ENCODE data around the gene PKNOX2. TPM values are rescaled to one million over a fixed set of nuclear protein-coding genes. Genes with fewer than 3 reads are reported as not detected.

The PKNOX2 gene
- total and polyA plus RNA-seq, 4 experiments from 2014 or later, result not detected

- no peak overlapping the region for H3K4me3 Mint-ChIP-seq
- H3K4me3 ChIP-seq (ENCODE audit: low read length in 2 of 2), result no peak overlapping the region
- peaks cover 25 to 38% of the 10 kb centered on the region in 2 donors for H3K27me3 Mint-ChIP-seq
- no peaks in the 10 kb centered on the region for H3K4me1 ChIP-seq (ENCODE audit: insufficient read depth, low read length)
- H3K27ac ChIP-seq (ENCODE audit: low read depth, low read length), result no peak overlapping the region
- POLR2A ChIA-PET (ENCODE audit: partially characterized antibody), result no interaction called here
- H3K4me1 Mint-ChIP-seq, result no peaks in the 10 kb centered on the region
- intact Hi-C loops (cut with micrococcal nuclease), result no loop called here
- no peaks in the 10 kb centered on the region for H3K9me3 Mint-ChIP-seq
- CTCF ChIA-PET (ENCODE audit: partially characterized antibody), result no interaction called here
- H3K27me3 ChIP-seq (ENCODE audit: insufficient read depth, low read length), result no peaks in the 10 kb centered on the region
- no peak overlapping the region for H3K27ac Mint-ChIP-seq
- DNase-seq, result no peak
- H3K36me3 Mint-ChIP-seq, result no peaks in the 10 kb centered on the region
- H3K9me3 ChIP-seq (ENCODE audit: control insufficient read depth in 1 of 2, low read length in 2 of 2), result no peaks in the 10 kb centered on the region
- H3K36me3 ChIP-seq (ENCODE audit: insufficient read depth, low read length), result no peaks in the 10 kb centered on the region
These were observed 13.0 kb downstream of the PKNOX2 start for GRCh38 chr11:125177543-125177942.

- no peaks in the 10 kb centered on the region for H3K9me3 ChIP-seq (ENCODE audit: control insufficient read depth in 1 of 2, low read length in 2 of 2)
- no peaks in the 10 kb centered on the region for H3K36me3 ChIP-seq (ENCODE audit: insufficient read depth, low read length)
- no peaks in the 10 kb centered on the region for H3K4me1 ChIP-seq (ENCODE audit: insufficient read depth, low read length)
- Mint-ChIP-seq H3K27ac (no peak overlapping the region), H3K4me1 (no peaks in the 10 kb centered on the region), H3K9me3 (no peaks in the 10 kb centered on the region), H3K36me3 (no peaks in the 10 kb centered on the region), H3K27me3 (peaks cover 22 to 36% of the 10 kb centered on the region in 2 donors), H3K4me3 (no peak overlapping the region)
- no peak overlapping the region for H3K27ac ChIP-seq (ENCODE audit: low read depth, low read length)
- no peaks in the 10 kb centered on the region for H3K27me3 ChIP-seq (ENCODE audit: insufficient read depth, low read length)
- intact Hi-C loops (cut with micrococcal nuclease), result no loop called here
- H3K4me3 ChIP-seq (ENCODE audit: low read length in 2 of 2), result no peak overlapping the region
- no peak for DNase-seq
- ChIA-PET CTCF (ENCODE audit: partially characterized antibody) (no interaction called here), POLR2A (ENCODE audit: partially characterized antibody) (no interaction called here)
These were observed 14.8 kb downstream of the PKNOX2 start for GRCh38 chr11:125179346-125179745.

GRCh38 chr11:125179895-125180294 is 15.3 kb downstream of the PKNOX2 start:
- no peaks in the 10 kb centered on the region for H3K4me1 ChIP-seq (ENCODE audit: insufficient read depth, low read length)
- Mint-ChIP-seq H3K27me3 (peaks cover 22 to 36% of the 10 kb centered on the region in 2 donors), H3K36me3 (no peaks in the 10 kb centered on the region), H3K4me3 (no peak overlapping the region), H3K9me3 (peaks cover 0 to under 1% (median 0%) of the 10 kb centered on the region in 8 donors), H3K27ac (no peak overlapping the region), H3K4me1 (no peaks in the 10 kb centered on the region)
- POLR2A ChIA-PET (ENCODE audit: partially characterized antibody), result no interaction called here
- H3K27ac ChIP-seq (ENCODE audit: low read depth, low read length), result no peak overlapping the region
- H3K9me3 ChIP-seq (ENCODE audit: control insufficient read depth in 1 of 2, low read length in 2 of 2), result no peaks in the 10 kb centered on the region
- CTCF ChIA-PET (ENCODE audit: partially characterized antibody), result no interaction called here
- no peaks in the 10 kb centered on the region for H3K36me3 ChIP-seq (ENCODE audit: insufficient read depth, low read length)
- H3K27me3 ChIP-seq (ENCODE audit: insufficient read depth, low read length), result no peaks in the 10 kb centered on the region
- DNase-seq, result no peak
- intact Hi-C loops (cut with micrococcal nuclease), result no loop called here
- H3K4me3 ChIP-seq (ENCODE audit: low read length in 2 of 2), result no peak overlapping the region

- H3K9me3 Mint-ChIP-seq, result peaks cover 0 to 1% (median 0%) of the 10 kb centered on the region in 8 donors
- Histone ChIP-seq H3K27me3 (ENCODE audit: insufficient read depth, low read length) (no peaks in the 10 kb centered on the region), H3K4me3 (ENCODE audit: low read length in 2 of 2) (no peak overlapping the region), H3K27ac (ENCODE audit: low read depth, low read length) (no peak overlapping the region), H3K4me1 (ENCODE audit: insufficient read depth, low read length) (no peaks in the 10 kb centered on the region), H3K36me3 (ENCODE audit: insufficient read depth, low read length) (no peaks in the 10 kb centered on the region), H3K9me3 (ENCODE audit: control insufficient read depth in 1 of 2, low read length in 2 of 2) (no peaks in the 10 kb centered on the region)
- ChIA-PET POLR2A (ENCODE audit: partially characterized antibody) (no interaction called here), CTCF (ENCODE audit: partially characterized antibody) (no interaction called here)
- H3K27me3 Mint-ChIP-seq, result peaks cover 18 to 32% of the 10 kb centered on the region in 2 donors
- intact Hi-C loops (cut with micrococcal nuclease), result no loop called here
- no peaks in the 10 kb centered on the region for H3K4me1 Mint-ChIP-seq
- no peak overlapping the region for H3K4me3 Mint-ChIP-seq
- no peak for DNase-seq
- H3K27ac Mint-ChIP-seq, result peak overlapping the region in 1 of 7 donors; percentile 44
- no peaks in the 10 kb centered on the region for H3K36me3 Mint-ChIP-seq
These were observed 16.1 kb downstream of the PKNOX2 start for GRCh38 chr11:125180413-125181305.

- DNase-seq, result no peak
- Mint-ChIP-seq H3K27me3 (peaks cover 13 to 21% of the 10 kb centered on the region in 2 donors), H3K4me3 (no peak overlapping the region), H3K36me3 (no peaks in the 10 kb centered on the region), H3K27ac (no peak overlapping the region), H3K4me1 (no peaks in the 10 kb centered on the region), H3K9me3 (peaks cover 0 to 6% (median 0%) of the 10 kb centered on the region in 8 donors)
- Histone ChIP-seq H3K4me1 (ENCODE audit: insufficient read depth, low read length) (no peaks in the 10 kb centered on the region), H3K27me3 (ENCODE audit: insufficient read depth, low read length) (no peaks in the 10 kb centered on the region), H3K36me3 (ENCODE audit: insufficient read depth, low read length) (no peaks in the 10 kb centered on the region), H3K27ac (ENCODE audit: low read depth, low read length) (no peak overlapping the region), H3K4me3 (ENCODE audit: low read length in 2 of 2) (no peak overlapping the region), H3K9me3 (ENCODE audit: control insufficient read depth in 1 of 2, low read length in 2 of 2) (no peaks in the 10 kb centered on the region)
- intact Hi-C loops (cut with micrococcal nuclease), result no loop called here
- ChIA-PET POLR2A (ENCODE audit: partially characterized antibody) (no interaction called here), CTCF (ENCODE audit: partially characterized antibody) (no interaction called here)
These were observed 18.0 kb downstream of the PKNOX2 start for GRCh38 chr11:125182573-125182972.

GRCh38 chr11:125183641-125184040 is 19.1 kb downstream of the PKNOX2 start:
- CTCF ChIA-PET (ENCODE audit: partially characterized antibody), result no interaction called here
- Mint-ChIP-seq H3K27ac (no peak overlapping the region), H3K36me3 (no peaks in the 10 kb centered on the region), H3K27me3 (peaks cover 14 to 26% of the 10 kb centered on the region in 2 donors), H3K4me1 (no peaks in the 10 kb centered on the region), H3K9me3 (peaks cover 0 to 6% (median 0%) of the 10 kb centered on the region in 8 donors), H3K4me3 (no peak overlapping the region)
- H3K27me3 ChIP-seq (ENCODE audit: insufficient read depth, low read length), result no peaks in the 10 kb centered on the region
- no peaks in the 10 kb centered on the region for H3K36me3 ChIP-seq (ENCODE audit: insufficient read depth, low read length)
- intact Hi-C loops (cut with micrococcal nuclease), result no loop called here
- POLR2A ChIA-PET (ENCODE audit: partially characterized antibody), result no interaction called here
- no peak overlapping the region for H3K4me3 ChIP-seq (ENCODE audit: low read length in 2 of 2)
- DNase-seq, result no peak
- no peaks in the 10 kb centered on the region for H3K4me1 ChIP-seq (ENCODE audit: insufficient read depth, low read length)
- no peak overlapping the region for H3K27ac ChIP-seq (ENCODE audit: low read depth, low read length)
- H3K9me3 ChIP-seq (ENCODE audit: control insufficient read depth in 1 of 2, low read length in 2 of 2), result no peaks in the 10 kb centered on the region

GRCh38 chr11:125188021-125188420 is 23.5 kb downstream of the PKNOX2 start:
- Mint-ChIP-seq H3K27me3 (peaks cover 38 to 49% of the 10 kb centered on the region in 2 donors), H3K9me3 (peaks cover 0 to 11% (median 3%) of the 10 kb centered on the region in 8 donors)
- POLR2A ChIA-PET (ENCODE audit: partially characterized antibody), result no interaction called here

More at GRCh38 chr11:125188021-125188420, 23.5 kb downstream of the PKNOX2 start:
- no peaks in the 10 kb centered on the region for H3K4me1 ChIP-seq (ENCODE audit: insufficient read depth, low read length)
- no peak for DNase-seq
- H3K4me3 ChIP-seq (ENCODE audit: low read length in 2 of 2), result no peak overlapping the region
- Mint-ChIP-seq H3K4me3 (no peak overlapping the region), H3K27ac (no peak overlapping the region), H3K36me3 (no peaks in the 10 kb centered on the region), H3K4me1 (no peaks in the 10 kb centered on the region)
- no peak overlapping the region for H3K27ac ChIP-seq (ENCODE audit: low read depth, low read length)
- no peaks in the 10 kb centered on the region for H3K27me3 ChIP-seq (ENCODE audit: insufficient read depth, low read length)
- CTCF ChIA-PET (ENCODE audit: partially characterized antibody), result no interaction called here
- H3K36me3 ChIP-seq (ENCODE audit: insufficient read depth, low read length), result no peaks in the 10 kb centered on the region
- intact Hi-C loops (cut with micrococcal nuclease), result no loop called here
- H3K9me3 ChIP-seq (ENCODE audit: control insufficient read depth in 1 of 2, low read length in 2 of 2), result no peaks in the 10 kb centered on the region

Data from CD4-positive, alpha-beta memory T cell (primary cell).